ENCODE measurements around the gene USP47.

Gene USP47

GRCh38 chr11:11864332-11864731 lies 22.6 kb downstream of the USP47 start:
- DNase-seq (ENCODE audit: low spot score) (no peak), ATAC-seq (ENCODE audit: low read depth) (no peak)
- no peak overlapping the region for H3K4me3 ChIP-seq (ENCODE audit: severe bottlenecking)
- no peak for TF ChIP-seq CTCF (IDR thresholded peaks at IDR 0.05; ENCODE audit: poor library complexity, severe bottlenecking)
- no peaks in the 10 kb centered on the region for H3K4me1 ChIP-seq (ENCODE audit: insufficient read depth, poor library complexity, severe bottlenecking)
- H3K9me3 ChIP-seq (ENCODE audit: severe bottlenecking): peaks cover 3% of the 10 kb centered on the region
- no peaks in the 10 kb centered on the region for H3K36me3 ChIP-seq (ENCODE audit: low read depth)
- no peaks in the 10 kb centered on the region for H3K27me3 ChIP-seq (ENCODE audit: insufficient read depth, poor library complexity, severe bottlenecking)
- H3K27ac ChIP-seq (ENCODE audit: poor library complexity, severe bottlenecking): no peak overlapping the region

GRCh38 chr11:11864803-11865202 lies 23.0 kb downstream of the USP47 start:
- peaks cover 3% of the 10 kb centered on the region for H3K9me3 ChIP-seq (ENCODE audit: severe bottlenecking)
- H3K4me3 ChIP-seq (ENCODE audit: severe bottlenecking): no peak overlapping the region
- no peak overlapping the region for H3K27ac ChIP-seq (ENCODE audit: poor library complexity, severe bottlenecking)
- TF ChIP-seq CTCF (IDR thresholded peaks at IDR 0.05; ENCODE audit: poor library complexity, severe bottlenecking): no peak
- no peaks in the 10 kb centered on the region for H3K4me1 ChIP-seq (ENCODE audit: insufficient read depth, poor library complexity, severe bottlenecking)
- H3K36me3 ChIP-seq (ENCODE audit: low read depth): no peaks in the 10 kb centered on the region
- ATAC-seq (ENCODE audit: low read depth) (no peak), DNase-seq (ENCODE audit: low spot score) (no peak)
- H3K27me3 ChIP-seq (ENCODE audit: insufficient read depth, poor library complexity, severe bottlenecking): no peaks in the 10 kb centered on the region

- H3K36me3 ChIP-seq (ENCODE audit: low read depth): no peaks in the 10 kb centered on the region
- no peak for DNase-seq (ENCODE audit: low spot score)
- no peaks in the 10 kb centered on the region for H3K27me3 ChIP-seq (ENCODE audit: insufficient read depth, poor library complexity, severe bottlenecking)
- no peak overlapping the region for H3K4me3 ChIP-seq (ENCODE audit: severe bottlenecking)
- H3K4me1 ChIP-seq (ENCODE audit: insufficient read depth, poor library complexity, severe bottlenecking): no peaks in the 10 kb centered on the region
- TF ChIP-seq CTCF (IDR thresholded peaks at IDR 0.05; ENCODE audit: poor library complexity, severe bottlenecking): no peak
- peaks cover 3% of the 10 kb centered on the region for H3K9me3 ChIP-seq (ENCODE audit: severe bottlenecking)
- no peak for ATAC-seq (ENCODE audit: low read depth)
- no peak overlapping the region for H3K27ac ChIP-seq (ENCODE audit: poor library complexity, severe bottlenecking)
Measured at GRCh38 chr11:11865449-11865848, 23.7 kb downstream of the USP47 start.

- Histone ChIP-seq H3K36me3 (ENCODE audit: low read depth) (no peaks in the 10 kb centered on the region), H3K27me3 (ENCODE audit: insufficient read depth, poor library complexity, severe bottlenecking) (no peaks in the 10 kb centered on the region), H3K27ac (ENCODE audit: poor library complexity, severe bottlenecking) (no peak overlapping the region), H3K4me1 (ENCODE audit: insufficient read depth, poor library complexity, severe bottlenecking) (no peaks in the 10 kb centered on the region), H3K4me3 (ENCODE audit: severe bottlenecking) (no peak overlapping the region), H3K9me3 (ENCODE audit: severe bottlenecking) (peaks cover 3% of the 10 kb centered on the region)
- ATAC-seq (ENCODE audit: low read depth) (no peak), DNase-seq (ENCODE audit: low spot score) (no peak)
- no peak for TF ChIP-seq CTCF (IDR thresholded peaks at IDR 0.05; ENCODE audit: poor library complexity, severe bottlenecking)
Measured at GRCh38 chr11:11866203-11866602, 24.4 kb downstream of the USP47 start.

- Histone ChIP-seq H3K9me3 (ENCODE audit: severe bottlenecking) (peaks cover 3% of the 10 kb centered on the region), H3K27me3 (ENCODE audit: insufficient read depth, poor library complexity, severe bottlenecking) (no peaks in the 10 kb centered on the region), H3K4me1 (ENCODE audit: insufficient read depth, poor library complexity, severe bottlenecking) (no peaks in the 10 kb centered on the region), H3K27ac (ENCODE audit: poor library complexity, severe bottlenecking) (no peak overlapping the region), H3K36me3 (ENCODE audit: low read depth) (no peaks in the 10 kb centered on the region), H3K4me3 (ENCODE audit: severe bottlenecking) (no peak overlapping the region)
- TF ChIP-seq CTCF (IDR thresholded peaks at IDR 0.05; ENCODE audit: poor library complexity, severe bottlenecking): no peak
- DNase-seq (ENCODE audit: low spot score): no peak
- no peak for ATAC-seq (ENCODE audit: low read depth)
Measured at GRCh38 chr11:11867720-11868119, 25.9 kb downstream of the USP47 start.
